H1 (cell line): ENCODE data around the gene SECTM1. TPM values are rescaled to one million over a fixed set of nuclear protein-coding genes. Genes with fewer than 3 reads are reported as not detected.

Experiments used
- CTCF ChIA-PET: fragments of 300-600 bp; sonication (Branson Sonifier 250); formaldehyde crosslinking; loops from one replicate; lab custom pipeline; 2021; ENCODE audit not compliant: partially characterized antibody; lab: Charles Lee
- POLR2A ChIA-PET: fragments of 300-600 bp; sonication (Branson Sonifier 250); formaldehyde crosslinking; loops from one replicate; lab custom pipeline; 2021; ENCODE audit warnings: inconsistent platforms; ENCODE audit not compliant: partially characterized antibody; lab: Charles Lee
- DNase-seq, 2 experiments: peaks; one replicate each; pipeline versions ENCODE4 v3.0.0 to v3.0.0-alpha.2; 2010 to 2022; ENCODE audit warnings: low spot score in 2 of 2, low read depth in 1 of 2, mixed read lengths in 1 of 2
- FAIRE-seq: peaks from 2 replicates; lab custom pipeline; 2011; peaks lifted over from hg19 to GRCh38; lab: Jason Lieb, UNC
- H2AFZ ChIP-seq: 2 replicates; pipeline ENCODE4 v1.8.1; 2012; ENCODE audit warnings: low read length, inconsistent platforms
- H2AK5ac ChIP-seq: 2 replicates; pipeline ENCODE4 v1.6.1; 2013; ENCODE audit warnings: low read depth, low read length
- H2BK120ac ChIP-seq: replicated peaks from 2 replicates; pipeline ENCODE3; 2013; ENCODE audit warnings: low read depth, low read length, inconsistent platforms
- H2BK12ac ChIP-seq: 2 replicates; pipeline ENCODE4 v1.6.1; 2013; ENCODE audit warnings: low read depth, low read length
- H2BK15ac ChIP-seq: 2 replicates; pipeline ENCODE4 v1.6.1; 2013; ENCODE audit warnings: low read length
- H2BK20ac ChIP-seq: 2 replicates; pipeline ENCODE4 v1.6.1; 2013; ENCODE audit warnings: low read length
- H2BK5ac ChIP-seq: 2 replicates; pipeline ENCODE4 v1.6.1; 2013; ENCODE audit warnings: low read depth, low read length
- H3K14ac ChIP-seq: 2 replicates; pipeline ENCODE4 v1.6.1; 2013; ENCODE audit warnings: inconsistent platforms; ENCODE audit not compliant: insufficient read length
- H3K18ac ChIP-seq: 2 replicates; pipeline ENCODE4 v1.6.1; 2013; ENCODE audit warnings: low read length; ENCODE audit errors: extremely low read depth
- H3K23ac ChIP-seq: 2 replicates; pipeline ENCODE4 v1.6.1; 2013; ENCODE audit warnings: inconsistent platforms; ENCODE audit not compliant: insufficient read length
- H3K23me2 ChIP-seq: 2 replicates; pipeline ENCODE4 v1.6.1; 2013; ENCODE audit warnings: low read depth, low read length
- H3K27ac ChIP-seq: 2 replicates; pipeline ENCODE4 v1.6.1; 2011; ENCODE audit warnings: low read depth, low read length, inconsistent platforms
- H3K27me3 ChIP-seq, 4 experiments: replicated peaks in 1 of 4; 1 replicate in 1 of 4; 2 replicates in 3 of 4; pipeline versions ENCODE4 v1.6.1 to v1.8.1; 2011 to 2013; ENCODE audit warnings: low read length in 3 of 4, mild to moderate bottlenecking in 3 of 4, inconsistent platforms in 2 of 4, mixed read lengths in 2 of 4, moderate library complexity in 1 of 4; ENCODE audit not compliant: control insufficient read depth in 3 of 4, insufficient read depth in 3 of 4; ENCODE audit errors: extremely low read depth in 1 of 4
- H3K36me3 ChIP-seq, 4 experiments: 2 replicates each; pipeline versions ENCODE4 v1.6.1 to v1.8.1; 2011 to 2013; ENCODE audit warnings: mild to moderate bottlenecking in 4 of 4, low read length in 3 of 4, moderate library complexity in 2 of 4, control low read depth in 1 of 4, inconsistent platforms in 1 of 4; ENCODE audit not compliant: insufficient read depth in 4 of 4, control insufficient read depth in 2 of 4
- H3K4ac ChIP-seq: replicated peaks from 2 replicates; pipeline ENCODE3; 2013; ENCODE audit warnings: low read length, low read depth, mixed read lengths, inconsistent platforms; ENCODE audit not compliant: insufficient read length
- H3K4me1 ChIP-seq, 4 experiments: replicated peaks in 1 of 4; 1 replicate in 1 of 4; 2 replicates in 3 of 4; pipeline versions ENCODE4 v1.6.1 to v1.8.1; 2011 to 2013; ENCODE audit warnings: low read length in 3 of 4, inconsistent platforms in 2 of 4, mixed read lengths in 1 of 4; ENCODE audit not compliant: insufficient read depth in 4 of 4, control insufficient read depth in 3 of 4
- H3K4me2 ChIP-seq, 2 experiments: 2 replicates each; pipeline versions ENCODE4 v1.6.1 to v1.8.1; 2011 to 2013; ENCODE audit warnings: low read depth in 2 of 2, low read length in 2 of 2, control low read depth in 1 of 2, inconsistent platforms in 1 of 2, mild to moderate bottlenecking in 1 of 2; ENCODE audit not compliant: insufficient read depth in 1 of 2
- H3K4me3 ChIP-seq, 4 experiments: fragments of 200-600, 300-600 bp in 1 of 4; sonication (generic), shearing (Covaris generic), sonication (Bioruptor Twin) in 1 of 4; 2 replicates each; pipeline versions ENCODE4 v1.5.1 to v1.8.1; 2011 to 2016; ENCODE audit warnings: low read length in 4 of 4, low read depth in 3 of 4, control low read depth in 2 of 4, inconsistent platforms in 2 of 4, mild to moderate bottlenecking in 2 of 4, mixed read lengths in 1 of 4, moderate library complexity in 1 of 4; ENCODE audit not compliant: insufficient read depth in 2 of 4; ENCODE audit errors: extremely low read depth in 1 of 4
- H3K56ac ChIP-seq: replicated peaks from 2 replicates; pipeline ENCODE3; 2013; ENCODE audit warnings: low read depth, mild to moderate bottlenecking, mixed read lengths, low read length, inconsistent platforms; ENCODE audit not compliant: insufficient read length
- H3K79me1 ChIP-seq: 2 replicates; pipeline ENCODE4 v1.6.1; 2013; ENCODE audit warnings: low read depth, low read length, control low read depth
- H3K79me2 ChIP-seq, 2 experiments: 2 replicates each; pipeline versions ENCODE4 v1.6.1 to v1.8.1; 2012 to 2013; ENCODE audit warnings: low read length in 2 of 2, mild to moderate bottlenecking in 2 of 2, inconsistent platforms in 1 of 2; ENCODE audit not compliant: insufficient read depth in 2 of 2, control insufficient read depth in 1 of 2
- H3K9ac ChIP-seq, 4 experiments: replicated peaks in 1 of 4; 1 replicate in 1 of 4; 2 replicates in 3 of 4; pipeline versions ENCODE4 v1.6.1 to v1.8.1; 2011 to 2013; ENCODE audit warnings: low read depth in 3 of 4, low read length in 3 of 4, control low read depth in 2 of 4, mild to moderate bottlenecking in 2 of 4, moderate library complexity in 2 of 4, inconsistent platforms in 1 of 4; ENCODE audit errors: extremely low read depth in 1 of 4
- H3K9me3 ChIP-seq, 2 experiments: 2 replicates each; pipeline versions ENCODE4 v1.6.1 to v1.8.1; 2012 to 2013; ENCODE audit warnings: mild to moderate bottlenecking in 2 of 2, moderate library complexity in 2 of 2, control low read depth in 1 of 2, inconsistent platforms in 1 of 2, low read depth in 1 of 2, low read length in 1 of 2, mixed read lengths in 1 of 2; ENCODE audit not compliant: insufficient read depth in 2 of 2
- H4K20me1 ChIP-seq, 2 experiments: replicated peaks in 1 of 2; 2 replicates each; pipeline versions ENCODE3 to v1.8.1; 2011 to 2013; ENCODE audit warnings: inconsistent platforms in 2 of 2, low read length in 2 of 2, mild to moderate bottlenecking in 1 of 2; ENCODE audit not compliant: insufficient read depth in 2 of 2, control insufficient read depth in 1 of 2
- H4K5ac ChIP-seq: 2 replicates; pipeline ENCODE4 v1.6.1; 2013; ENCODE audit warnings: low read length, low read depth, mixed read lengths, inconsistent platforms; ENCODE audit not compliant: insufficient read length
- H4K8ac ChIP-seq: 2 replicates; pipeline ENCODE4 v1.8.0; 2013; ENCODE audit warnings: mild to moderate bottlenecking, moderate library complexity, low read length, inconsistent platforms; ENCODE audit not compliant: insufficient read depth; ENCODE audit errors: extremely low read depth
- H4K91ac ChIP-seq: replicated peaks from 2 replicates; pipeline ENCODE3; 2013; ENCODE audit warnings: low read length, mixed read lengths, inconsistent platforms; ENCODE audit not compliant: insufficient read length
- WGBS, 2 experiments: shearing (Covaris generic) in 1 of 2; methylation state at CpG; one replicate each; pipeline versions ENCODE4 v1.1.6 to v1.1.7; 2013 to 2015; ENCODE audit warnings: low lambda C conversion rate in 2 of 2, mixed read lengths in 2 of 2, inconsistent platforms in 1 of 2, low coverage in 1 of 2, missing lambda C conversion rate in 1 of 2; ENCODE audit not compliant: insufficient replicate concordance in 2 of 2, insufficient coverage in 1 of 2, insufficient read length in 1 of 2; ENCODE audit errors: extremely low coverage in 1 of 2, missing lambda C conversion rate in 1 of 2; 5-methylcytosine and 5-hydroxymethylcytosine counted together
- polyA plus RNA-seq, 7 experiments: library from polyadenylated mRNA; depleted of rRNA in 3 of 7; stranded (reverse) in 5 of 7; unstranded in 2 of 7; fragments of >200 nt in 5 of 7; fragments of 200-250 nt in 2 of 7; gene quantifications; 1 replicate in 5 of 7; 2 replicates in 1 of 7; 4 replicates in 1 of 7; pipeline versions ENCODE4 v1.2.1 to v1.2.3, GENCODE V29; 2011 to 2013; ENCODE audit warnings: missing spikeins in 2 of 7, mixed read lengths in 2 of 7
- total RNA-seq: library from RNA; stranded (reverse); fragmentation: NEBNext Ultra II Directional; extraction: Animal tissue kit (Norgen Biotek cat#: 25700); gene quantifications from 2 replicates; pipeline ENCODE4 v1.2.1, GENCODE V29; 2021

The SECTM1 gene
- total and polyA plus RNA-seq, 2 of the 8 experiments (the other 6 are each of a cell fraction or from before 2014, with no cell fraction given), result 0.20 to 0.65 TPM

DNA sequence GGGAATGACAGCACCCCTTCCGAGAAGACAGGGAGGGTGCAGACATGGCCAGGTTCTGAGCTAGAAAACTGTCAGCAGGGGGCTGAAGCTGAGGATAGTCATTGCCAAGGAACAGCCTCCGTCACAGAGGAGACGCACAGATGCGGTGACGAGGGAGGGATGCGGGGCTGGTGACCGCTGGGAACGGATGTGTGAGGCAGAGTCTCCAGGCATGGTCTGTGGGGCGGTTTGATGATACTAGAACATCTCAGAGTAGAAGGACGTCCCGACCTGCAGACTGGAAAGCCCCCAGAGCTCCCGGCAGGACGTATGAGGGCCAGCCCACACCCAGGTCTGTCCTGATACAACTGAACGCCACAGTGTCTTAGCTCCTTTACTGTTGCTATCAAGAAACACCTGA lies 58.2 kb downstream of the SECTM1 start:
- no peak overlapping the region for H2BK20ac ChIP-seq
- no peak overlapping the region for H2AK5ac ChIP-seq
- no peak overlapping the region for H3K4me2 ChIP-seq
- no peak overlapping the region for H2BK120ac ChIP-seq
- H3K4me3 ChIP-seq, result no peak overlapping the region
- 95% methylated on average over 14 of the region's 14 CpGs; no CpG with 5 or more reads in 1 of the 2 experiments for WGBS, 2 experiments
- FAIRE-seq, result no peak
- H3K9ac ChIP-seq, result no peak overlapping the region
- H2BK15ac ChIP-seq, result no peak overlapping the region
- POLR2A ChIA-PET, result interaction anchor here (1.2 to 6.4 kb wide), 3 partner anchors 8 to 69 kb away, joined by 4 to 41 read pairs (median 39); no protein-coding TSS in a partner anchor
- no peak overlapping the region for H3K27ac ChIP-seq
- peaks cover 11% of the 10 kb centered on the region for H3K79me1 ChIP-seq
- H3K14ac ChIP-seq, result no peak overlapping the region
- H4K5ac ChIP-seq, result no peak overlapping the region
- H4K8ac ChIP-seq, result no peak overlapping the region; the same call in 1 of the 2 replicates
- H3K79me2 ChIP-seq, result peaks cover 22 to 24% of the 10 kb centered on the region in 2 experiments
- peaks cover 3 to 14% (median 5%) of the 10 kb centered on the region in 4 experiments; a peak in 3 of 8 replicates for H3K36me3 ChIP-seq
- H2AFZ ChIP-seq, result no peak overlapping the region
- H4K91ac ChIP-seq, result no peak overlapping the region
- no peak for DNase-seq
- 0 out of 2 replicates have a peak overlapping the region, but pooled peaks have one; percentile 21 for H2BK5ac ChIP-seq
- peaks cover 0 to 5% (median 5%) of the 10 kb centered on the region in 4 experiments; a peak in 3 of 7 replicates for H3K27me3 ChIP-seq
- H3K9me3 ChIP-seq, result no peaks in the 10 kb centered on the region
- no peak overlapping the region for H3K23ac ChIP-seq
- CTCF ChIA-PET, result interaction anchor here (0.6 to 1.6 kb wide), 4 partner anchors 8 to 47 kb away, joined by 3 to 4 read pairs (median 4); no protein-coding TSS in a partner anchor
- no peak overlapping the region for H3K18ac ChIP-seq
- no peak overlapping the region for H3K4ac ChIP-seq
- H4K20me1 ChIP-seq, result peaks cover 13 to 17% of the 10 kb centered on the region in 2 experiments
- H3K23me2 ChIP-seq, result peaks cover 6% of the 10 kb centered on the region
- no peak overlapping the region for H3K56ac ChIP-seq
- peaks cover 0 to 30% (median 7%) of the 10 kb centered on the region in 4 experiments; a peak in 6 of 7 replicates for H3K4me1 ChIP-seq
- no peak overlapping the region for H2BK12ac ChIP-seq
